KMS-11 (cell line): ENCODE data around the gene NPIPA3.
"Not testable (repeated sequence)": the region's sequence is repeated elsewhere in the genome, so short reads cannot be mapped to it uniquely, and the experiment has no call there.

Experiments used
- H2AFZ ChIP-seq: fragments of 200-600 bp; sonication (generic); 2 replicates; pipeline ENCODE4 v1.6.1; 2016; ENCODE audit warnings: antibody characterized with exemption, mixed run types, low read depth
- H3K27ac ChIP-seq: fragments of 200-600 bp; sonication (generic); 2 replicates; pipeline ENCODE4 v1.6.1; 2016; ENCODE audit warnings: mild to moderate bottlenecking, mixed run types
- H3K27me3 ChIP-seq: fragments of 200-600 bp; sonication (generic); 2 replicates; pipeline ENCODE4 v1.6.1; 2017; ENCODE audit warnings: mild to moderate bottlenecking, low read depth, mixed run types, moderate library complexity; ENCODE audit not compliant: insufficient read depth
- H3K36me3 ChIP-seq: fragments of 200-600 bp; sonication (generic); 2 replicates; pipeline ENCODE4 v1.6.1; 2017; ENCODE audit warnings: mild to moderate bottlenecking, mixed run types; ENCODE audit not compliant: insufficient read depth
- H3K4me1 ChIP-seq: fragments of 200-600 bp; sonication (generic); 2 replicates; pipeline ENCODE4 v1.6.1; 2016; ENCODE audit warnings: mild to moderate bottlenecking, low read depth, mixed run types; ENCODE audit not compliant: poor library complexity, severe bottlenecking
- H3K4me2 ChIP-seq: fragments of 200-600 bp; sonication (generic); 2 replicates; pipeline ENCODE4 v1.7.0; 2016; ENCODE audit warnings: mild to moderate bottlenecking, mixed run types
- H3K4me3 ChIP-seq: fragments of 200-600 bp; sonication (generic); IDR thresholded peaks from 2 replicates; pipeline ENCODE4 v1.6.1; 2017; ENCODE audit warnings: low read depth, low read length, mixed read lengths; ENCODE audit not compliant: insufficient read depth
- H3K79me2 ChIP-seq: fragments of 200-600 bp; sonication (generic); 2 replicates; pipeline ENCODE4 v1.6.1; 2016; ENCODE audit warnings: low read depth, mixed run types; ENCODE audit not compliant: insufficient read depth
- H3K9ac ChIP-seq: fragments of 200-600 bp; sonication (generic); 2 replicates; pipeline ENCODE4 v1.6.1; 2016; ENCODE audit warnings: mild to moderate bottlenecking, mixed run types
- H4K20me1 ChIP-seq: fragments of 200-600 bp; sonication (generic); 2 replicates; pipeline ENCODE4 v1.6.1; 2016; ENCODE audit warnings: mild to moderate bottlenecking, mixed run types; ENCODE audit not compliant: insufficient read depth
- TF ChIP-seq, protein P1 (sequence below): fragments of 200-600 bp; sonication (generic); conservative IDR thresholded peaks from 2 replicates; pipeline ENCODE4 v1.6.1; 2017; ENCODE audit warnings: low read depth, mild to moderate bottlenecking, antibody characterized with exemption, low read length, moderate library complexity, mixed read lengths

NPIPA3 gene

DNA sequence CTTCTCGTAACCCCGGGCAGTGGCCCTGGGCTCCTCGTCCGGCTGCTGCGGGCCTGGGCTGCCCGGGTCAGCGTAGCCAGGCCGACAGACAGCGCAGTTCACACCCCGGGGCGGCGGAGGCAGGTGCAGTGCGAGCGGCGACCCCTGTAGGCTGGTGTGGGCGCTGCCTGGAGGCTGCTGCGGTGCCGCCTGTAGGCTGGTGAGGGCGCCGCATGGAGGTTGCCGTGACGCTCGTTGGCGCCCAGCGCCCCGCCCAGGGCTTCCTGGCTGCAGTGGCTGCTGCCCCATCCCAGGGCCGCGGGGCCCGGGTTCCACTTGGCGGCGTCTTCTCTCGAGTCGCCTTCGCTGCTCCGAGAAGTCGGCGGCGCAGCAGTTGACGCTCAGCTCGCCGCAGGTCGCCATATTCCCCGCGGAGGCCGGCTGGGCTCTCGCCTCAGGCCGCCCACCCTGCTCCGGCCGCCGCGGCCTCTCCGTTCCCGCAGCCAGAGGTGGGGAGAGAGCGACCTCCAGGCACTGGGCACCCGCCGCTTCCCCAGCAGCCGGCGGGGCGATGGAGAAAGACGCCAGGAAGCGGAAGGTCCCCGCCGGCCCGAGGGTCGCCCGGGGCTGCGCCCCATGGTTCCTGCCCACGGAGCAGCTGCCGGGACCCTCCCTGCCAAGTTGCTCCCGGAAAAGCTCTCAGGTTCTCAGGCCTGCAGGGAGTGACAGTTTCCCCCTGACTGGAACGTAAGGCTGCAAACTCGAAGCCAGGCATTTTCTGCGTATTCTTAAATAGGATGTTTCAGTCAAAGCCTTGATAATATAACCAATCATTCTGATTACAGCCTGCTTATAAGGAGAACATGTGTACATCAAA, at the start of gene NPIPA3:
TSS of gene NPIPA3 (plus strand) at position 256 of the 856 bp plus-strand sequence. CDS start 5,533 bp downstream, outside the sequence.
- not testable (repeated sequence) for H2AFZ ChIP-seq, H3K79me2 ChIP-seq, H3K9ac ChIP-seq, H3K36me3 ChIP-seq, H3K4me2 ChIP-seq, H3K4me3 ChIP-seq, H3K27me3 ChIP-seq, H4K20me1 ChIP-seq, H3K4me1 ChIP-seq, H3K27ac ChIP-seq

DNA sequence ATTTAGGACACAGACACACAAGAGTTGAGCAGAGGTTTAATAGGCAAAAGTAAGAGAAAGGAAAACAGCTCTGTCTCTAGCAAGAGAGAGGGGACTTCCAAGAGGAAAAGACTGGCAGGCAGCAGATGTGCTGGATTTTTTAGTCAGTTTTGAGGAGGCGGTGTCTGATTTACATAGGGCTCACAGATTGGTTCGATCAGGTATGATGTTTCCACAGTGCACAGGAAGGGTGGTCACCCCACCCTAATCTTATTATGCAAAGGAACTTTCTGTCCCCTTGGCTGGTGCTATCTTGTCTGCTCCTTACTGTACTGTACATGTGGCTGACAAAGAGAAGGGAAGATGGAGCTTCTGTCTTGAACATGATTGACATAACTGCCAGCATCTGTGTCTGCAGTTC, 45.1 kb upstream of the NPIPA3 start:
- peak overlapping the region; percentile 42; the same call in 1 of the 2 replicates for H3K4me2 ChIP-seq
- H2AFZ ChIP-seq, result 0 out of 2 replicates have a peak overlapping the region, but pooled peaks have one; percentile 10
- no peaks in the 10 kb centered on the region; the same call in 1 of the 2 replicates for H3K36me3 ChIP-seq
- no peaks in the 10 kb centered on the region for H3K27me3 ChIP-seq
- peaks cover 24% of the 10 kb centered on the region for H3K4me1 ChIP-seq
- H3K4me3 ChIP-seq, result no peak overlapping the region
- TF ChIP-seq, protein P1, sequence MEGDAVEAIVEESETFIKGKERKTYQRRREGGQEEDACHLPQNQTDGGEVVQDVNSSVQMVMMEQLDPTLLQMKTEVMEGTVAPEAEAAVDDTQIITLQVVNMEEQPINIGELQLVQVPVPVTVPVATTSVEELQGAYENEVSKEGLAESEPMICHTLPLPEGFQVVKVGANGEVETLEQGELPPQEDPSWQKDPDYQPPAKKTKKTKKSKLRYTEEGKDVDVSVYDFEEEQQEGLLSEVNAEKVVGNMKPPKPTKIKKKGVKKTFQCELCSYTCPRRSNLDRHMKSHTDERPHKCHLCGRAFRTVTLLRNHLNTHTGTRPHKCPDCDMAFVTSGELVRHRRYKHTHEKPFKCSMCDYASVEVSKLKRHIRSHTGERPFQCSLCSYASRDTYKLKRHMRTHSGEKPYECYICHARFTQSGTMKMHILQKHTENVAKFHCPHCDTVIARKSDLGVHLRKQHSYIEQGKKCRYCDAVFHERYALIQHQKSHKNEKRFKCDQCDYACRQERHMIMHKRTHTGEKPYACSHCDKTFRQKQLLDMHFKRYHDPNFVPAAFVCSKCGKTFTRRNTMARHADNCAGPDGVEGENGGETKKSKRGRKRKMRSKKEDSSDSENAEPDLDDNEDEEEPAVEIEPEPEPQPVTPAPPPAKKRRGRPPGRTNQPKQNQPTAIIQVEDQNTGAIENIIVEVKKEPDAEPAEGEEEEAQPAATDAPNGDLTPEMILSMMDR, result no peak
- peak overlapping the region; percentile 62 for H3K27ac ChIP-seq
- no peaks in the 10 kb centered on the region for H3K79me2 ChIP-seq
- peak overlapping the region; percentile 5; the same call in 1 of the 2 replicates for H3K9ac ChIP-seq
- no peaks in the 10 kb centered on the region for H4K20me1 ChIP-seq

DNA sequence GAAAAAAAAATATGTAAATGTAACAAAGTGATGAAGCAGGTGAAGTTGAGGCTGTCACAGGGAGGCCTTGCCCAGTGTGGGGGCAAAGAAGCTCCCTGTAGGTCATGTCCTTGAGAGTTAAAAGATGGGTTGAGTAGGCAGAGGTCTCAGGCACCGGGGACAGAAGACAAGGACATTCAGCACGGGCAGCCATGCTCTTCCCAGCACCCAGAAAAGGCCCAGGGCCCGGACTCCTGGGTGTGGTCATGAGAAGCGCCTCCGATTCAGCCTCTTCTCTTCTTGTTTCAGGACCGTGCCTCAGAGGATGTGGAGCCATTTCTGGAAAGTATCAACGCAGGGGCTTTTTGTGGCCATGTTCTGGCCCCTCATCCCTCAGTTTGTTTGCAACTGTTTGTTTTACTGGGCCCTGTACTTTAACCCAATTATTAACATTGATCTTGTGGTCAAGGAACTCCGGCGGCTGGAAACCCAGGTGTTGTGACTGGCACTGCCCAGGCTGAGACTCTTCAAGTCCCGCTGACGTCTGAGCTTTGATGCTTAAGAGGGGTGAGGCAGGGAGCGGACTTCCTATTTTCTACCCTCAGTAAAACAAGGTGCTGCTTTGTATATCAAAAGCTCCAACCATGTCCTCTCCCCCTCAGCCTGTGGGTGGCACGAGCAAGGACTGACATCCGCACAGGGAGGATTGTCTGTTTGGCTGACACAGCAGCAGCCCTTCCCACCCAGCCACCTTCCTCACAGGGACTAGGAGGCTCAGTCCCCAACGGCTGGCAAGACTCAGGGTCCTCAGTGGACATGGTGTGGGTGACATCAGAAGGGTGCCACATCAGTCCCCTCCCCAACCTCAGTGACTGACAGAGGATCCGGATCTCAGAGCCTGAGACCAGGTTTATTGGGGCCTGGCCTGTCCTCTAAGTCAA, 35.6 kb upstream of the NPIPA3 start:
- Histone ChIP-seq H2AFZ (no peak overlapping the region), H3K9ac (no peak overlapping the region), H4K20me1 (no peaks in the 10 kb centered on the region), H3K36me3 (peaks cover 11% of the 10 kb centered on the region; the same call in 1 of the 2 replicates), H3K4me1 (peaks cover 9% of the 10 kb centered on the region), H3K4me2 (no peak overlapping the region), H3K79me2 (no peaks in the 10 kb centered on the region), H3K27ac (no peak overlapping the region), H3K4me3 (no peak overlapping the region), H3K27me3 (no peaks in the 10 kb centered on the region)
- TF ChIP-seq, protein P1, result no peak

DNA sequence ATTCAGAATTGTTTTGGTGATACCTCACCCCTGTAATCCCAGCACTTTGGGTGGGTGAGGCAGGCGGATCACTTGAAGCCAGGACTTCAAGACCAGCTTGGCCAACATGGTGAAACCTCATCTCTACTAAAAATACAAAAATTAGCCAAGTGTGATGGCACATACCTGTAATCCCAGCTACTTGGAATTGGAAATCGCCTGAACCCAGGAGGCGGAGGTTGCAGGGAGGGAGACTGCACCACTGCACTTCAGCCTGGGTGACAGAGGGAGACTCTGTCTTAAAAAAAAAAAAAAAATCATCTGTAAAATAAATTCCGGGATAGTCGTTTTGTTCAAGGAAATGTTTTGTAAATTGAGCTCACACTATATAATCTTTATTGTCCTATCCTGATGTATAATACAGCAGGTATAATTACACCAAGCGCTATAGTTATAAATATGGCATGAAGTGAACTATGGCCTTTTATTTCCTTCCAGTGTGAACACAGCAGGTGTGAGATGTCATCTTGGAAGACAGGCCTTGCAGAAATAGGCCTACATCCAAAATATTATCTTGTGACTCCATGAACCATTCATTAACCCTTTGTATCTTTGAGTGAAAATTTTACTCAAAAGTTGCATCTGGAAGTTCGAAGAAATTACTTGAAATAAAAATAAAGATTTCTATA, 34.5 kb upstream of the NPIPA3 start:
- Histone ChIP-seq H3K4me2 (no peak overlapping the region), H3K79me2 (no peaks in the 10 kb centered on the region), H3K36me3 (peaks cover 7% of the 10 kb centered on the region; the same call in 1 of the 2 replicates), H2AFZ (no peak overlapping the region), H3K9ac (no peak overlapping the region), H3K4me3 (no peak overlapping the region), H3K4me1 (peaks cover 15% of the 10 kb centered on the region), H3K27me3 (no peaks in the 10 kb centered on the region), H4K20me1 (no peaks in the 10 kb centered on the region), H3K27ac (no peak overlapping the region)
- TF ChIP-seq, protein P1, result no peak
